SHP77 treated with DMSO at 0.1 percent for 48 hours (cell line): ENCODE measurements around the gene IKZF3.
"Not testable (repeated sequence)": the region's sequence is repeated elsewhere in the genome, so short reads cannot be mapped to it uniquely, and the experiment has no call there.

ENCODE experiments used
- DNase-seq: peaks from one replicate; lab custom pipeline; 2025; lab: John Stamatoyannopoulos, UW

The IKZF3 gene

DNA sequence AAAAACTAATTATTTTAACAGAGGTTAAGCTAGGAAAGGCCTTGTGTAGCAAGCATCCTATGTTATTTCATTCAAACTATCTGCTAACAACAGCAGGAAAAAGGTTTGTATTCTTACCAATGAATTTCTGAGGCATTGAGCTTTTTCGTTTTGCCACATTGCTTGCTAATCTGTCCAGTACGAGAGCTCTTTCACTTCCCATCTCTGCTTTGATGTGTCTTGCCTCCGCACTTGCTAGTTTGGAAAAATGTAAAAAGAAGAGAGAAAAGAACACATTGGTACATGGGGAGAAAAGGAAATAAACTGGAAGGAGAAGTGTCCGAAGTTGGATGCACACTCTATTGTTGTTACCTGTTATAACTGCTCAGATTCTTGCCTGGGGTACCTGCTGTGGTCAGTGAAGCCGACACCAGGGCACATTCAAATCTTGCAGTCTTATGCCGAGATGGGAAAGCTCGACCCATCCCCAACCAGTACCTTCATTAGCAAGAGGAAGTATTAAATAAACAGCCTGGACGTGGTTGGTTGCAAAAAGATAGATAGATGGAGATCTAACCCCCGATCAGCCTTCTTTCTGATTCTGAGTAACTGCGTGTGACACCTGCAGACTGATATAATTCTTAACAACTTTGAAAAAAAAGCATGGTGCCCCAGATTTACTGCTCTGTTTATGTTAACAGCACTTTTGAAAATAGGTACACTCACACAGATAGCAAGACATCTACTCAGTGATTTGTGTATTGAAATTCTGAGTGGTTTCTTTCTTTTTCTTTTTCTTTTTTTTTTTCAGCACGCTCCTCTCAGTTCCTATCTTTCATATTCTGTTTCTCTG, 86.4 kb downstream of the IKZF3 start:
- DNase-seq: no peak

DNA sequence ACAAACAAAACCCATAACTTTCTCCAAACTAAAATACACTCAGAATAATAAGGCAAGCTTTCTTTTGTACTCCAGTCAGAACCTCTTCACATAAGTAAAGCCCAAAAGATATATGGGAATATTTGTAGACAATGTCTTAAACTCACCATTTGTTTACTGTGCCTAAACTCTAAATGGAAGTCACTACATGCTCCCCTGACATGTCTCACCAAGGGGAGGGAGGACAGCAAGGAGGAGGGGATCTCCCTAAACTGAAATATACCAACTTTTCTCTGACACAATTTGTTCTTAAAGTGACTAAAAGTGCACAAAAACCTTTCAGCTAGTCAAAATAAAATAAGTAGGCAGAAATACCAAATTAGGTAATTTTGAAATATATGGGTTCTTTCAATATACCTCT, 87.9 kb downstream of the IKZF3 start:
- DNase-seq: no peak

GRCh38 chr17:39775031-39775430, 89.1 kb downstream of the IKZF3 start:
- no peak for DNase-seq

GRCh38 chr17:39774047-39774446, 90.1 kb downstream of the IKZF3 start:
- DNase-seq: no peak

- no peak for DNase-seq
Observed at GRCh38 chr17:39772987-39773934, 90.9 kb downstream of the IKZF3 start.

DNA sequence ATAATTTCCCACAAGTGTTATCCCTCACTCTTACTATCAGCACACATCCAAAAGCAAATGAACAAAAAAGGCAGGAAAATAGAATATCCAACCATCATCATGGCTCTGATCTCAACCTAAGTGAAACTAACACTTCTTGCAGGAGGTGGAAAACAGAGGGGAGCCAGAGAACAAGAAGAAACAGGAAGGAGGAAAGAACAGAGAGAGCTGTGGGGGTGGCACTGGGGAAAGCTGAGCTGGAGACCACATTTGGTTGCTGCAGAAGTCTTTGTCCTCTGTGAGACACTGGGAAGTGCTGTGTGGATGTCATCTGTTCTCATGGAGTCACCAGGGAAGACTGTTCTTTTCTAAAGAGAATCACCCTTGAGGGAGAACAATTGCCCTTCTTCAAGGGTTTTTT, 91.7 kb downstream of the IKZF3 start:
- DNase-seq: no peak

- DNase-seq: peak; percentile 7
Observed at GRCh38 chr17:39769974-39770587, 94.0 kb downstream of the IKZF3 start.

GRCh38 chr17:39767147-39767546, 97.0 kb downstream of the IKZF3 start:
- DNase-seq: no peak

DNA sequence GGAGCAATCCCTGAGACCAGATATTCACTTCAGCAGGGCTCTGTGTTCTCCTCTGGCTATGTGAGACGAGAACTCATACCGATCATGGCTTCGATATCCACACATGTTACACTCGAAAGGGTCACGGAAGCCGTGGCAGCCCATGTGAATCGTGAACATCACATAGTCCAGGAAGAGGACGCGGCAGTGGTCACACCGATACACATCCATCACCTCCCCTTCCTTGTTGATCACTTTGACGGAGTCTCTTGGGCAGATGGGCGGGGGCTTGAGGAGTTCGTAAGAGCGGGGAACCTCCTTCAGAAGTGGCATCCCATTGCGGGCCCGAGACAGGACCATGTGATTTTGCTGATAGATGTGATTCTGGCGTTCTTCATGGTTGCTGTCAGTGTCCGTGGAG, 98.3 kb downstream of the IKZF3 start:
- DNase-seq: no peak

GRCh38 chr17:39765175-39765574, 98.9 kb downstream of the IKZF3 start:
- DNase-seq: no peak

- DNase-seq: not testable (repeated sequence)
Observed at GRCh38 chr17:39764171-39764570, 99.9 kb downstream of the IKZF3 start.

GRCh38 chr17:39763051-39763820, 100.9 kb downstream of the IKZF3 start:
- DNase-seq: no peak

DNA sequence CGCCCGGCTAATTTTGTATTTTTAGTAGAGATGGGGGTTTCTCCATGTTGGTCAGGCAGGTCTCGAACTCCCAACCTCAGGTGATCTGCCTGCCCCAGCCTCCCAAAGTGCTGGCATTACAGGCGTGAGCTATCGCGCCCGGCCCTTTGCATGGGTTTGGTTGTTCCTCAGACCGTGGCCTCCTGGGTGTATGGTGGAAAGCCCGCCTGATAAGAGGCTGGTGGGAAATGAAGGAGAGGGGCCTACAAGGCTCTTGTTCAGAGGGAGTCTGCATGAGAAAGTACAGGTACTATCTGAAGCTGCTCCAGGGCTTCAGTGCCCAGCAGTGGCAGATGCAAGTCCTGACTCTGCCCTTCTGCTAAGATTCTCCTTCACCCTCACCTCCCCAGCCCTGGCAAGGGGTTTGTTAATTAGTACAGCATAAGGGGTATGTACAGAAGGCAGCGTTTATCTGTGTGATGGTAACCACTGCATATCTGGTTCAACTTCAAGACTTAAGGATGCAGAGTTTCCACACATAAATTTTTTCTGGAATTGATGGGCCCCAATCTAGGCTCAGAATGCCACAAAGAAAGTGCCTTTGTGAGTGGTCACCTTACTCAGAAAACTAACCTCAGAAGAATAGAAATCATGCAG, 102.1 kb downstream of the IKZF3 start:
- DNase-seq: no peak

DNA sequence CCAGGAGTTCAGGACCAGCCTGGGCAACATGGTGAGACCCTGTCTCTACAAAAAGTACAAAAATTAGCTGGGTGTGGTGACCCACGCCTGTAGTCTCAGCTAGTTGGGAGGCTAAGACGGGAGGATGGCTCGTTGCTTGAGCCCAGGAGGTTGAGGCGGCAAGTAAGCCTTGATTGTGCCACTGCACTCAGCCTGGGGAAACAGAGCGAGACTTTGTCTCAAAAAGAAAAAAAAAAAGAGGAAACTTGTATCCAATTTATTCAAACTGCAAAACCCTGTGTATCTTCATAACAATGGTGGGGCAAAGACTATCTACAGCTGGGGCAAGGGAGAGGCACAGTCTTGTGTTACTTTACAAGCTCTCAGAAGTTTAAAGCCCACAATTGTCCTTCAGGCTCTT, 104.9 kb downstream of the IKZF3 start:
- DNase-seq: no peak

- no peak for DNase-seq
Observed at GRCh38 chr17:39757931-39758873, 105.9 kb downstream of the IKZF3 start.

- DNase-seq: no peak
Observed at GRCh38 chr17:39757176-39757662, 106.9 kb downstream of the IKZF3 start.

DNA sequence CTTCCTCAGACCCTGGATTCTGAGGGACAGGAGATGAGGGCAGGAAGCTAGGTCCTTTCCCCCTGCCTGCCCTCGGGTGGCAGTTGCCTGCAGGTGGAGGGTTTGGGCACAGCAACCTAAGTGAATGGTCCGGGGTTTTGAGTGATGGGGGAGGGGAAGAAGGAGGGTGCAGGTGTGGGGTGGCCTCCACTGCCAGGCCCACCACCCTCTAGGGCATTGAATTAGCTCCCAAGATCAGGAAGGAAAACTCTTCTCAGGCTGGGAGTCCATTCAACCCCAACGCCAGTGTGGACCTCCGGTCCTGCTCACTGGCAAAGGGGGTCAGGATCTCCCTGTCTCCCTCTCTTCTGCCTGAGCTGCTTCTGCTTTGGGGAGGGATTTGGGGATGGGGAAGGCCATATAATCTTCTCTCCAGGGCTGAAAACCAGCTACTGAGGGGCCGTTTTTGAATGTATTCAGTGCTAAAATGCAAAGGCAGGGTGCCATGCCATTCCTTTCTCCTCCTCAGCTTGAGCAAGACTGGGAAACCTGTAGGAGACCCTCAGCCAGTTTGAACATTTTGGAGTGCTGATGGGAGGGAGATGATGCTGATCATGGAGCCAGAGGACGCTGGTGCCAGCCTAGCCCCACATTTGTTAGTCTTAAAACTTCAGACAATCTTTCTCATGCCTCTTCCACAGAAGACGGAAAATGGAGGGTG, 107.6 kb downstream of the IKZF3 start:
- DNase-seq: no peak

DNA sequence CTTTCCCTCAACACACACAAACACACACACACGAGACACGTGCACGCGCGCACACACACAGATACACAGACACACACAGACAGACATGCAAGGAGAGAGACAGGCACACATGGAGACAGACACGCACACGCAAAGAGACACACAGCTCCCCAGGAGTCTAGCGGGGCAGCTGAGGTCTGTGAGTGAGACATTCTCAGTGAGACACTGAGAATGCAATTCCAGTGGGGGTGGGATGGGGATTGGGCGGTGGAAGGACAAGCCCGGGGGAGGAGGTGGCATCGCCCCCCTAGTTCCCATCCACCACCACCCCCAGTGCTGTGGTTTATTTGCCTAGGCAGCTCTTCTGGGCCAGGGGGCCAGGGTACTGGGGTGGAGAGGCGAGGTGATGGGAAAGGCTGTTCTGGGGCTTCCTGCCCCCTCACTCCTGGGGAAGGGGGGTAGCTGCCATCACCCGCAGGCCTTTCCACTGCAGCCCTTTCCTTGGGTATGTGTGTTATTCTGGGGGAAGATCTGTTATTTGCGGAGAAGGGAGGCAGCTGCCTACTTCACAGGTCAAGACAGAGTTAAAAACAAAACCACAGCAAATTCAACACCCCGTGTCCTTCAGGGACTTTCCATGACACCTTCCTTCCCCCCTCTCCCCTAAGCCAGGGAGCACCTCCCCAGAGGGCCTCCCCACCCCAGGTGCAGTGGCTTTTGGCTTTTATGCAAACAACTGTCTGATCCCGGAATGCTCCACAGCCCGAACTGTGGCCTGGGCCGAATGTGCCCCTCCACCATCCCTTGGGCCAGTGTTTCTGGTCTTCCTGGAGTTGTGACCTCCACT, 108.3 kb downstream of the IKZF3 start:
- DNase-seq: no peak
